GM19025 (cell line): ENCODE results near the gene BMI1.

Experiments
- ATAC-seq: cut with Tn5 transposase; IDR thresholded peaks from one replicate; pipeline ENCODE4 v1.9.1; 2021; ENCODE audit warnings: mild to moderate bottlenecking, low read depth, moderate library complexity; ENCODE audit not compliant: unreplicated experiment

The BMI1 gene

DNA sequence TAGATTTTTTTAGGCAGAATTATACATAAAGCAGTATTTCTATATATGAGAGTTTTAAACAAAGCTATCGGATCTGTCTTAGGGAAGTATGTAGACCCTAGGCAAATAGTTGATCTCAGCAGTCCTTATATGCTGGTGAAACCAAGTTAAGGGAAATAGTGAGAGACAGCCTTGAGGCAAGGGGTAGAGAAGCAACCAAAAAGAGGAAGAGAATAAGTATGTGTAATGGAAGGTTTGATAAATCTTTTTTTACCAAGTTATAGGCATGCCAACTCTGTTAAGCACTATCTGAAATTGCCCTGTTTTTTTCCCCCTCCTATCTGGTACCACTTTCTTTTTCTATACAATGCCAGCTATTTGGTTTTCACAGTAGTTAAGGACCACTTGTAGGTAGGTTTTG lies 44.3 kb downstream of the BMI1 start:
- ATAC-seq: no peak

DNA sequence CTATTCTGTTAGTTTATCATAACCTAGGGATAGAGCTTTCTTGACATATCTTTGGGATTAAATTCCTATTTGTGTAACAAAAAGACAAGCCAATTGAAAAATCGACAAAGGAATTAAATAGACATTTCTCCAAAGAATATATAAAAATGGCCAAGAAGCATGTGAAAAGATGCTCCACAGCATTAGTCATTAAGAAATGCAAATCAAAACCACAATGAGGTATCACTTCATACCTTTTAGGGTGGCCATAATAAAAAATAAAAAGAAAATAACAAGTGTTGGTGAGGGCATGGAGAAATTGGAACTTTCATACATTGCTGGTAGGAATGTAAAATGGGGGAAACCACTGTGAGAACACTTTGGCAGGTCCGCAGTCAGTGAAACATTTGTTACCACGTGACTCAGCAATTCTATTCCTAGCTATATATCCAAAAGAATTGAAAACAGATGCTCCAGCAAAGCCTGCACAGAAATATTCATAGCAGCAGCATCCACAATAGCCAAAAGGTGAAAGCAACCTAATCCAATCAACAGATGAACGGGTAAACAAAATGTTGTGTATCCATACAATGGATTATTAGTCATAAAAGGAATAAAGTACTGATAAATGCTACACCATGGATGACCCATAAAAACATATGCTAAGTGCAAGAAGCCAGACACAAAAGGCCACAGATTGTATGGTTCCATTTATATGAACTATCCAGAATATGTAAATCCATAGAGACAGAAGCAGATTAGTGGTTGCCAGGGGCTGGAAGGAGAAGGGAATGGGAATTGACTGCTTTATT lies 44.9 kb downstream of the BMI1 start:
- no peak for ATAC-seq

DNA sequence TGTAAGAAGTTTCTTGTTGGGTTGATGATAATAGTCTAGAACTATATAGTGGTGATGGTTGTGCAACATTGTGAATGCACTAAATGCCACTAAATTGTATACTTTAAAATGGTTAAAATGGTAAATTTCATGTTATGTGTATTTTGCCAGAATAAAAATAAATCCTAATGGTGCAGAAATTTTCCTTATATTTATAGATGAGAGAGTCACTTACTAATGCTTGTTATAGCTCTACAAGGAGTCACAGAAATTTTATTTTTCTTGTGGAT lies 45.5 kb downstream of the BMI1 start:
- ATAC-seq: no peak

DNA sequence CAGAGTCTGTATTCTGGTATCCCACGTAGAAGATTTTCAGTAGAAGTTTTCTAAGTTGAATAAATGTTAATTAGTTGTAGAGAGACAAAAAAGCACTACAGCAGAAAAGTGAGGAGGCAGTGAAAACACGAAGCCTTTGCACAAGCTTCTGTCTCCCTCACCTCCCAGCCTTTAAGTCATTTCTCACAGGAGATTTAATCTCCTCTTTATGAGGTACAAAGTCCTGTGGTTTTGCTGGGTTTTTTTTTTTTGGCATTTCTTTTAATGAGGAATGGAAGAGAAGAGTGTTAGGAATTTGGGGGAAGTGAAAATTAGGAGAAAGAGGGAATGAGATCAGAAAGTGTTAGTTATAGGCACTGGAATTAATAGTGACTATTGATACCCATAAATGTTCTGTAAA lies 45.9 kb downstream of the BMI1 start:
- ATAC-seq: no peak

DNA sequence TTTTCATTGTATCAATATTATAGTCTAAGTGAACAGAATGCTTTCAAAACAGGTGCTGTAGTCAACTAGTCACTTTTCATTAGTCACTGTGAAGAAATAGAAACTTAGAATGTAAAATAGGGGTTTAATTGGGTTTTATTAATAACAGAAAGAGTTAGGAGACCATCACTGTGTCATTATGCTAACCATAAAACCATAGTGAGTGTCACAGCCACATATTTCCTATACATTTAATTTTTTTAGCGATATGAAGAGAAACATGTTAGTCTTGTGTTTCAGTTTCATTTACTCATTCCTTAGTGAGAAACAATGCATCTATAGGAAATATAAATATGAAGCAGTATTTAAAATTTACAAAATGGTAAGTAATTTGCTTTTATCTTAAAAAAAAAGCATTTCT lies 46.6 kb downstream of the BMI1 start:
- no peak for ATAC-seq

DNA sequence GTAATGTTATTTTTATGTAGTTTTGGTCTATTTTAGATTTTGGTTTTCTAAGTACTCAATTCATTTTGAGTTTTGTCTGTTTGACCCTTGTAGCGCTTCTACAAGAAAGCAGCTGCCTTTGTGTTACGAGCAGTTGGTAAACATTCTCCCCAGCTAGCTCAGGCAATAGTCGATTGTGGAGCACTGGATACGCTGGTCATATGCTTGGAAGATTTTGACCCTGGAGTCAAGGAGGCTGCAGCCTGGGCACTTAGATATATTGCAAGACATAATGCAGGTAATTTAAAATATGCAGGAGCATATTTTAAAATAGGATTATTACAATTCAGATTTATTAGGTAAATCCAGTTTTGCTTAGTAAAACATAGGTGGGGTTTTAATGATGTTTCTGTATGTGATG lies 47.5 kb downstream of the BMI1 start:
- ATAC-seq: no peak

DNA sequence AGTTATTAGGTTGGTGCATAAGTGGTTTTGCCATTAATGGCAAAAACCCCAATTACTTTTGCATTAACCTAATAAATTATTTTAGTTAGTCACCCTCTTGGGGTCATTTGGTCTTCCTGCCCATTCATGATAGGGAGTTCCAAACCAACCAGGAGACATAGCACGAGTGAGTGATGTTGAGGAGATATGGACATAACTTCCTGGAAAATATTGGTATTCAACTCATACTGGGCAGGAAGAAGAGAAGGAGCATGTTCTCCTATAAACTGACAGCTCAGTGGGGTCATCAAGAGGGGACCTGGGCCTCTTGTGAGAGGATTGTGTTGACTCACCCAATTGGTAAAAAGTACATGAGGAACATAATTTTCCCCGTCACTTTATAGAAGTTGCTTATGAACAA lies 48.1 kb downstream of the BMI1 start:
- no peak for ATAC-seq

DNA sequence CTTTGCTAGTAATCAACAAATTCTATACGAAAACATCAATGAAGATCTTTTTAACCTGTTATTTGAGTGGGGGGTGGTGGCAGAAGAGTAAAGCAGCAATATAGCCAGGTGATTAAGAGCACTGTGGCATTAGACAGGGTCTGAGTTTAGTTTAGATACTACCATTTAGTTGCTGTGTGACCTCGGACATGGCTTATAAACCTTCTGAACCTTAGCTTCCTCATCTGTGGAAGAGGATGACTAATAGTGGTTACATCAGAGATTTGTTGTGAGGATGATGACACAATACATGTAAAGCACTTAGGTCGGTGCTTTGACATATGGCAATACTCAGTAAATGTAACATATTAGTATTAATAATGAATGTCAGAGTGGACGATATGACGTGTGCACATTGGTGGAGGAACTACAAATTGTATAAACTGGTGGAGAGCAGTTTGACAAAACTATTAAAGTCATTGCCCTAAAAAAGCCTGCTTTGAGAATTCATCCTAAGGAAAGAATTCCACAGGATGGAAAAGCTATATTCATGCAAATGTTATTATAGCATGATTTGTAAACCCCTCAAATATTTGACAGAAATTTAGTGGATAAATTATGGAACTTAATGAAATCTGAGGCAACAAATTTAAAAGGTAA lies 48.7 kb downstream of the BMI1 start:
- ATAC-seq: no peak

DNA sequence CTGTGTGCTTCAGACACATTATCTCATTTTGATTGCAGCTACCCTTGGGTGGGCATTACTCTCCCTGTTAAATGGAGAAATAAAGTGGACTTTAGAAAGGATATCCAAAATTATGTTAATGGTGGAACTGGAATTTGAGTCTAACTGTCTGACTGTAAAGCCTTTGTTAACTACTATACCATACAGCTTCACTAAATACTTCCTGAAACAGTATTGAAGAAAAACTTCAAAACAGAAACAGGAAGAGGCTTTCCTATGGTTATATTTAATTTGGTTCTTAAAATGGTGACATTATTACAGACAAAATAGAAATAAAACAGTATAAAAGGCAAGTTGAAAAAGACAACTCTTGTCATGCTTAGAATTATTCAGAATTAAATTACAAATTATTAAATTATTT lies 49.4 kb downstream of the BMI1 start:
- ATAC-seq: no peak

DNA sequence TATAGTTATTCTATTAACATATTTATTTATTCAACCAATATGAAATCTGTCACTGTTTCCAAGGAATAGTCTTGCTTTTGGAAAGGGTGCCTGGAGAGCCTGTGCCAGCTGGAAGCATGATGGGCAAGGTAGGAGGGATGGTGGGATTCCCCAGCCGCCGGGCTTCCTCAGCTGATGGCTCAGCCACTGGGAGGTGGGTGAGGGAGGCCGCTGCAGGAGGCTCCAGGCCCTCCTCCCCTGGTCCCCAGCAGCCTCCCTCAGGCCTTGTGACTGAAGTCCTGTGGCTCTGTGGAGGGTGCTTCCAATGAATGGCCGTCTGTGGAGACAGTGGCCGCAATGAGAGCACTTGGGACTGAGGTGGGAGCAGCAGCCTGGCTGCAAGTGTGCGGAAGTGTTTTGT lies 51.4 kb downstream of the BMI1 start:
- ATAC-seq: no peak

DNA sequence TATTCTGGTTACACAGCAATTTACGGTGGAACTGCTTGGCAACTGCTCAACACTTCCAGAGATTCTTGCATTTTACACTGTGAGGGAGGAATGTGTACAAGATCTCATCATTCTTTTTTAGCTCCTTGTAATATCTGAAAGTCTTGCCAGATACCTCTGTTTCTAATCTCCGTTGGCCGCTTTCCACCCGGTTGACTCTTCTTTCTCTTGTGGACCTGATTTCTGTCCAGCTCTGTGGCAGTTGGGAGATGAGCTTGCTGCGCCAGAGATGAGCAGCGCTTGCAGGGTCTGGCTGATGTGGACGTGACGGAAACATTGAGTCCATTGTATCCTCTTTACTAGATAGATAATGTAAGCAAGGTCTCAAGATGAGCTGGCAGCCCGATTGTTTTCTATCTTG lies 52.0 kb downstream of the BMI1 start:
- ATAC-seq: no peak

DNA sequence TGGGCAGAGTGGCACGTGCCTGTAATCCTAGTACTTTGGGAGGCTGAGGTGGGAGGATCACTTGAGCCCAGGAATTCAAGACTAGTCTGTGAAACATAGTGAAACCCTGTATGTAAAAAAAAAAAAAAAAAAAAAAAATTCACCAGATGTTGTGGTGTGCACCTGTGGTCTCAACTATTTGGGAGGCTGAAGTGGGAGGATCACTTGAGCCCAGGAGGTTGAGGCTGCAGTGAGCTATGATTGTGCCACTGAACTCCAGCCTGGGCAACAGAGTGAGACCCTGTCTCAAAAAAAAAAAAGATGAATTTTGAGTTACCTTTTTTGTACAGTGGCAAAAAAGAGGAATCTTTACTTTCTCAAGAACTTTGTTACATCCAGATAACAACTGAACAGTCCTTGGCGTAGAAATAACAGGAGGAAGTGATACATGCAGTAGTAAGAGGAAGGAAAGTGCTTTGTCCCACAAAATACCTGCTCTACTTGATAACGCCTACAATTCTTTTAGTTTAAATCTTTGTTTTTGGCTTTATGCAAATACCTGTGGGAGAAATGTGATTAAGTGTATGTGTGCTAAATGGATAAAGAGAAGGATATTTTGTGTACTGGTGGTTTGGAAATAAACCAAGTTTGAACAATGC lies 53.7 kb downstream of the BMI1 start:
- no peak for ATAC-seq

DNA sequence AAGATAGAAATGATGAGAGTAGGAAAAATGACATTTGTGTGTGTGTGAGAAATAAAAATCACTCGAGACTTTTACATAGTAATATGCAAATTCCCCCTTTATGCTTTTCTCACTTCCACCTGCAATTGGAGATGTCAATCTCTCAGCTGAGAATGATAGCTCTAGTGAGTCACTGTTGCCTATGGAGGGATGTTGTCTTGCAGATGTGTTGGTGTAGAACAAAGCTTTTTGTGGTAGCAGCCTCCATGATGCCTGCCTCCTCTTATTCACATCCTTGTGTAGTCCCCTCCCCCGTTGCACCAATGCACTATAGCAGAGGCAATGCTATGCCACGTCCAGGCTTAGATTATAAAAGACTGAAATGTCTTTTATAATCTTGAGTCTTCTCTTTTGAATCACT lies 58.2 kb downstream of the BMI1 start:
- ATAC-seq: peak; percentile 36
